HG03108 (cell line): Measurements from ENCODE around the gene COL15A1.
"Not testable (repeated sequence)": the region's sequence is repeated elsewhere in the genome, so short reads cannot be mapped to it uniquely, and the experiment has no call there.

Source experiments
- ATAC-seq: cut with Tn5 transposase; IDR thresholded peaks from one replicate; pipeline ENCODE4 v1.9.1; 2021; ENCODE audit warnings: moderate library complexity; ENCODE audit not compliant: unreplicated experiment

Gene COL15A1

GRCh38 chr9:99008203-99008602 lies 64.5 kb downstream of the COL15A1 start:
- no peak for ATAC-seq

- not testable (repeated sequence) for ATAC-seq
Observed at GRCh38 chr9:99010393-99010792, 66.7 kb downstream of the COL15A1 start.

DNA sequence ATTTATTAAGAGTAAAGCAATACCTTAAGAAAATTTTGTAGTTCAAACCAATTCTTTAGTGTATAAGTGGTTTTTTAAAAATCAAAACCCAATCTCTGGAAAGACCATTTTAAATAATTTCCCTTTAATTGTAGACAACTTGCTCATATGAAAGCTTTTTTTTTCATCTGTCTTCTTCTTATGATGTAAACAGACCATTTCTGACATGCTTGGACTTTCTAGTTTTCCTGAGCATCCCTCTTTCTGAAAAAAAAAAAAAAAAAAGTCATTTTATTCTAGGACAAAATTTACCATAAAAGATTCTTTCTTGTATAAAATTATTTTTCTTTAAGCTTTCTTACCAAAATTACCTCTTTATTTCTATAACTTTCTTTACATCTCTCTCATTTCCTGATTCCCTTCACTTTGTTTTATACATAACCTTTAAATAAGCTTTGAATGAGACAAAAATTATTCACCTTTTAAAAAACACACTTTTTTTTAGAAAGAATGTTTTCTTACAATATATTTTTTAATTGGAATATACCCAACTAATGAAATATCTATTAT lies 67.5 kb downstream of the COL15A1 start:
- ATAC-seq, result no peak

DNA sequence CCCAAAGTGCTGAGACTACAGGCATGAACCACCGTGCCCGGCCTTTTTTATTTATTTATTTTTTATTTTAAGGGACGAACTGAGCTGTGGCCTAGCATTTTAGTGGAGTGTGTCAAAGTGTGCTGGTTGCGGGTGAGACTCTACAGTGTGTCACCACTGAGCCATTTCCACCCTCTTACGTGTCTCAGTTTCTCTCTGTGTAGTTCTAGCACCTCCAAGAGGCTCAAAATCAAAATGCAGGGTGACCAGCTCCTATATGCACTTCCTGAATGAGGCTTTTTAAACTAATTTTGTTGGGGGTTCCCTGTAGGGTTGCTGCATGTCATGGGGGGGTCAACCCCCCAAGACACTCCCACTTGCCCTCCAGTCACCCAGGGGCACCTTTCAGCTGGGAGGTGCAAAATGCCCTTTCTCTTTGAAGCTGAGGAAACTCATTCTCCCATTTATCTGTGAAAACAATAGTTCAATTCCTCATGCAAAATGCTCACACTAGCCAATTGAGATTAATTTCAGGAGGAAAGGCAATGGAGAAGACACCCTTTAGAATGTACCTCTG lies 69.3 kb downstream of the COL15A1 start:
- ATAC-seq, result no peak

DNA sequence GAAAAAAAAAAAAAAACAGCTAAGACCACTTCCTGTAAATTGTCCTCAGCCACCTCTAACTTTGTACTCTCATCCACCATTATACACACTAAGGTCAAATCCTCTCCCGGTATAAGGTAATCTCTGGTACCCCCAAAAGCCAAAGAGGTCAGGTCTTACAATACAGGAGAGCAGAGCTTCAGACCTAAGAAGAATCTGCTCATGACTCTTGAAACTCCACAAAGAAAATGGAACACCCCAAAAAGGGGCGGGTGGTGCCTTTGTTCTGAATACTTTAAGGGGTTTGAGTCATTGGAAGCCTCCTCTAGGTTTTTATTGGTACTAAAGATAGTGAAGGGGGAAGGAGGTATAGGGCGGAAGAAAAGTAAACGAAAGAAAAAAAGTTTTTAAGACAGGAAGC lies 69.8 kb downstream of the COL15A1 start:
- ATAC-seq, result no peak

DNA sequence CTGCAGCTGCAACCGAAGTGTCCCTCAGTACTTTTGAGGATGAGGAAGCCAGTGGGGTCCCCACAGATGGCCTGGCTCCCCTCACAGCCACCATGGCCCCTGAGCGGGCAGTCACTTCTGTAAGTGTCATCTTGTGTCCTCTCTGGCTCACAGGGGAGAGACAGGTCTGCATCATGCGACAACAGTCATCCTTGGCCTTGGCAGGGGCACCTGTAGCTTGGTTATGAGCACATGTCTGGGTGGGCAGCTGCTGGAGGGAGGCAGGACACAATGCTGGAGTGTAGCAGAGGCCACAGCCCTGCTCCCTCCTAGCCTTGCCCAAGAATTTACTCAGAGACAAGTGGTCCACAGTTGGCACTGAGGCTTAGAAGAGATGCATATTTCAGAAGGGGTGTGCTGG lies 71.7 kb downstream of the COL15A1 start:
- no peak for ATAC-seq

- ATAC-seq, result no peak
Observed at GRCh38 chr9:99015890-99016289, 72.2 kb downstream of the COL15A1 start.

DNA sequence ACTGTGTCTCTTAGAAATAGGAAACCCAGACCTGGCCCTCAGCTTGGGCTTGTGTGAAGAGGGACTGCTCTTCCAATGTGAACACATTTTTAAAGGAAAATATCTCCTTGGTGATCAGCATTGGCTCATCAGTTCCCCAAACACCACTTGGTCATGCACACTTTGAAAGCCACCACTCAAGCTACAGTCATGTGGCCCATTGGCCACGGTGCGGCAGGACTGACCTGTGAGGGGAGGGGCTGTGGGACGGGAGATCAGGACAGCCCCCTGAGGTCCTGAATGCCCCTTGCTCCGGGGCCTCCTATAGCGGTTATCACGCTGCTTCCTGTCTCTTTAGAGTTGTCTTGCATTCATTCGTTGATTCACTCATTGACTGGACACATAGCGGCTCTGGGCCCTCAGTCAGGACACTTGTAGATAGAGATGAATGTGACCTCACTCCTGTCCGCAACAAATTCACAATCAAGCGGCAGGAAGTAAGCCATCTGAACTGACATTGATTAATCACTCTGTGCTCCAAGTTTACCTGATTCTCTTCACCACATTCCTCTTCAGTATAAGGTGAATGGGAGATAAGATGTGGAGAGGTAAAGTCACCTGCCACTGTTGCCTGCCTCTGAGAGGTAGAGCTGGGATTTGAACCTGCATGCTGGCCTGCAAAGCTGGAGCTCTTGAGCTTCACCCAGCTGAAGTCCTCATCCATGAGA lies 73.1 kb downstream of the COL15A1 start:
- ATAC-seq, result no peak

GRCh38 chr9:99018653-99019052 lies 74.9 kb downstream of the COL15A1 start:
- no peak for ATAC-seq

GRCh38 chr9:99019510-99020331 lies 76.0 kb downstream of the COL15A1 start:
- no peak for ATAC-seq

DNA sequence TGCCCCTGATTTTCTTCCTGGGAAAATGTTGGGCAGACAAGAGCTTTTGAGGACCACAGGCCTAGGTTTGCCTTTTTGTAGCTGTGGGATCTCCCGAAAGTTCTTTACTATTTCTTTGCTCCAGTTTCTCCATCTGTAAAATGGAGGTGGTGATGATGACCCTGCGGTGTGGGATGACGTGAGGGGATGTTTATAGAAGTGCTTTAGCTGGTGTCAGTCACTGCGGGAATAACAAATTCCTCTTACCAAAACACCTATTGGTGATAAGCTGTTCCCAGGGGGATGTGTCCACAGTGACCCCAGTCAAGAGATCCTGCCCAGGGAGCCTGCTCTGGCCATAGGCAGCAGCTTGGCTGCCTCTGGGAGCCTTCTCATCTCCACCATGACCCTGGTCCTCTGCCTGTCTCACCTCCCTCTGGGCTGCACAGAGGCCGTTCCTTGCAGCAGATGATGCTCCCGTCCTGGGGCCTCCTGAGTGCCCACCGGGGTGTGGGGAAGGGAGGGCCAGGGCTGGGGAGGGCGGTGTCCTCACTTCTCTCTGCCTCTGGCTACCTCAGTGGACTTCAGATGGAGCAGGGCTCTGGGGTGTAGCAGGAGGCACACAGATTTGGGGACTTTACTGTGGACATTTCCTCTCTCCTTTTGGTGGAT lies 77.2 kb downstream of the COL15A1 start:
- no peak for ATAC-seq

- no peak for ATAC-seq
Observed at GRCh38 chr9:99021512-99021911, 77.8 kb downstream of the COL15A1 start.

GRCh38 chr9:99023231-99023630 lies 79.5 kb downstream of the COL15A1 start:
- ATAC-seq, result no peak

- no peak for ATAC-seq
Observed at GRCh38 chr9:99023831-99024230, 80.1 kb downstream of the COL15A1 start.

DNA sequence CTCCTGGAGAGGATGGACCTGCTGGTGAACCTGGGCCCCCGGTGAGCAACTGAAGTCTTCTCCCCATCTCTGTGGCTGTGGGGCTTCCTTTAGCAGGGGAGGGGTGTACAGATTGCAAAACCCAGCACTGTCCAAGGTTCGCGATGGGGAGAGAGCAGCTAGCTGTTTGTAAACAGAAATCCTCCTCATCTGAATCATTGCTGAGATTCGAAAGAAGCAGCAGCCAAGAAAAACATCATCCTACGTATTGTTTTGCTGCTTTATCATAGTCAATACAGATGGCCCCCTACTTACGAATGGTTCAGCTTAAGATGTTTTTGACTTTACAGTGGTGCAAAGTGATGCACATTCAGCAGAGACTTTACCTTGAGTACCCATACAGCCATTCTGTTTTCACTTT lies 81.3 kb downstream of the COL15A1 start:
- no peak for ATAC-seq

- ATAC-seq, result no peak
Observed at GRCh38 chr9:99025616-99026270, 82.0 kb downstream of the COL15A1 start.

GRCh38 chr9:99026271-99026955 lies 82.7 kb downstream of the COL15A1 start:
- ATAC-seq, result no peak

- no peak for ATAC-seq
Observed at GRCh38 chr9:99026956-99027298, 83.2 kb downstream of the COL15A1 start.

- ATAC-seq, result no peak
Observed at GRCh38 chr9:99027443-99027842, 83.7 kb downstream of the COL15A1 start.

- no peak for ATAC-seq
Observed at GRCh38 chr9:99029083-99029645, 85.5 kb downstream of the COL15A1 start.
